Upper lobe of left lung (tissue), 4 donors: ENCODE results near the gene LRRFIP1.

Source experiments
- POLR2A ChIP-seq, 4 donors: fragments of 450-650 bp; IDR thresholded peaks; one replicate each; pipeline ENCODE4 v1.5.1; 2016 to 2017; ENCODE audit warnings: antibody characterized with exemption in 4 of 4, mild to moderate bottlenecking in 2 of 4
- TF ChIP-seq, protein P1 (sequence below), 6 experiments: fragments of 450-650 bp in 4 of 6; fragments of 200-600 bp in 2 of 6; sonication (generic) in 2 of 6; IDR thresholded peaks; one replicate each; pipeline ENCODE4 v1.5.1; 2016 to 2019; ENCODE audit warnings: antibody characterized with exemption in 6 of 6

DNA sequence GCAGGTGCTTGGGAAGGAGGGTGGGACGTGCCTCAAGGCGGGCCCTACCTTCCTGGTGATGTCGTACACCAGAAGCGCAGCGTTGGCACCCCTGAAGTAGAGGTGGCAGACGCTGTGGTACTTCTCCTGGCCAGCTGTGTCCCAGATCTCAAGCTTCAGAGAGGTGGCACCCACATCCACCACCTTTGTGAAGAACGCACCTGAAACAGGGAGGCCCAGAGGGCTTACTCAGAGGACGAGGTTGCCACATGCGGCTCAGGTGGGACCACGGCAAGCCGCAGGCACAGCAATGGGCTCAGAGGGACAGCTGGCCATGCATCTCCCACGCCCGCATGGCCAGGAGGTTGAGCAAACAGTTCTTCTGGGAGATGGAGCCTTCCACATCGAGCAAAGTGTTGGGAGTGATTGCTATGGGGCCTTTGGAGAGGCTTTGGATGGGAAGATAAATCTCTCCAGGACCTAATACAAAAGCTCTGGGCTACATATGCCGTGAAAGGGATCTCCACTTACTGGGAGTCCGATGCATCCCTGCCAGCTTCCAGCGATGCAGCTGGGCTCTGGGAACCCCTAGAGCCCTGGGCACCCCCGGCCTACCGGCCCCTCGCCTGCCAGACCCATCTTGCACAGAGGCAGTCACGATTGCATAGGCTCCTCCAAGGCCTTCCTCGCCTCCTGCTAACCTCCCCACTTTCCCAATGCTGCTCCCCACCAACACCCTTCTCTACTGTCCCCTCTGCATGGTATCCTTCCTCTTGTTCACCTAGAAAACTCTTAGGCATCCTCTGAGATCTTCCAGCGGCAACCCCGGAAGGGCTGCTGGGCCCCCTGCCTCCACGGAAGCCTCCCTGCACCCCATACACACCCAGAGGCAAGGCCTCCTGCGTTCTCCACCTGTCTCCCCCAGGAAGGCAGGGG is 49.2 kb upstream of the LRRFIP1 start:
- TF ChIP-seq, protein P1, sequence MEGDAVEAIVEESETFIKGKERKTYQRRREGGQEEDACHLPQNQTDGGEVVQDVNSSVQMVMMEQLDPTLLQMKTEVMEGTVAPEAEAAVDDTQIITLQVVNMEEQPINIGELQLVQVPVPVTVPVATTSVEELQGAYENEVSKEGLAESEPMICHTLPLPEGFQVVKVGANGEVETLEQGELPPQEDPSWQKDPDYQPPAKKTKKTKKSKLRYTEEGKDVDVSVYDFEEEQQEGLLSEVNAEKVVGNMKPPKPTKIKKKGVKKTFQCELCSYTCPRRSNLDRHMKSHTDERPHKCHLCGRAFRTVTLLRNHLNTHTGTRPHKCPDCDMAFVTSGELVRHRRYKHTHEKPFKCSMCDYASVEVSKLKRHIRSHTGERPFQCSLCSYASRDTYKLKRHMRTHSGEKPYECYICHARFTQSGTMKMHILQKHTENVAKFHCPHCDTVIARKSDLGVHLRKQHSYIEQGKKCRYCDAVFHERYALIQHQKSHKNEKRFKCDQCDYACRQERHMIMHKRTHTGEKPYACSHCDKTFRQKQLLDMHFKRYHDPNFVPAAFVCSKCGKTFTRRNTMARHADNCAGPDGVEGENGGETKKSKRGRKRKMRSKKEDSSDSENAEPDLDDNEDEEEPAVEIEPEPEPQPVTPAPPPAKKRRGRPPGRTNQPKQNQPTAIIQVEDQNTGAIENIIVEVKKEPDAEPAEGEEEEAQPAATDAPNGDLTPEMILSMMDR (IDR thresholded peaks at IDR 0.05): no peak
- no peak for TF ChIP-seq POLR2A (IDR thresholded peaks at IDR 0.05)
